ENCODE data around the gene DNER.

The DNER gene

DNA sequence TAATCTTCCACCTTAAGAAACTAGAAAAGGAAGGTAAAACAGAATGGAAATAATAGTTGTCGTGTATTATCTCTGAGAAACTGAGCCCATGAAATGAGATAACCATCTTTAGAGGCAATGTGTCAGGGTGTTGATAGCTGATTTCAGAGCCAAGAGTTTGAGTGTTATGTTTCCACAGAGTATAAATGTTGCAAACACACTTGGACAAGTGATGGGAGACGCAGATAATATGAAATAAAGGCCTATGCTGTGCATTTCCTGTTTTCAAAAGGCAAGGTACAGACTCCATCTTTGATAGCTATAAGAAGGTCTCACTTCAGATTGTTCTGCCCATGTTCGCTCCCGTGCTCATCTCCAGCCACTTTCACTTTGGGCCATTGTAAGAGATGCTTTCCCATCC lies 25.9 kb upstream of the DNER start:
- H3K4me3 ChIP-seq (ENCODE audit: low read depth, low read length): no peak overlapping the region
- no peak for DNase-seq (ENCODE audit: low read depth)
- TF ChIP-seq, protein P1, sequence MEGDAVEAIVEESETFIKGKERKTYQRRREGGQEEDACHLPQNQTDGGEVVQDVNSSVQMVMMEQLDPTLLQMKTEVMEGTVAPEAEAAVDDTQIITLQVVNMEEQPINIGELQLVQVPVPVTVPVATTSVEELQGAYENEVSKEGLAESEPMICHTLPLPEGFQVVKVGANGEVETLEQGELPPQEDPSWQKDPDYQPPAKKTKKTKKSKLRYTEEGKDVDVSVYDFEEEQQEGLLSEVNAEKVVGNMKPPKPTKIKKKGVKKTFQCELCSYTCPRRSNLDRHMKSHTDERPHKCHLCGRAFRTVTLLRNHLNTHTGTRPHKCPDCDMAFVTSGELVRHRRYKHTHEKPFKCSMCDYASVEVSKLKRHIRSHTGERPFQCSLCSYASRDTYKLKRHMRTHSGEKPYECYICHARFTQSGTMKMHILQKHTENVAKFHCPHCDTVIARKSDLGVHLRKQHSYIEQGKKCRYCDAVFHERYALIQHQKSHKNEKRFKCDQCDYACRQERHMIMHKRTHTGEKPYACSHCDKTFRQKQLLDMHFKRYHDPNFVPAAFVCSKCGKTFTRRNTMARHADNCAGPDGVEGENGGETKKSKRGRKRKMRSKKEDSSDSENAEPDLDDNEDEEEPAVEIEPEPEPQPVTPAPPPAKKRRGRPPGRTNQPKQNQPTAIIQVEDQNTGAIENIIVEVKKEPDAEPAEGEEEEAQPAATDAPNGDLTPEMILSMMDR (IDR thresholded peaks at IDR 0.05; ENCODE audit: control insufficient read depth, extremely low read depth, insufficient read depth): no peak

DNA sequence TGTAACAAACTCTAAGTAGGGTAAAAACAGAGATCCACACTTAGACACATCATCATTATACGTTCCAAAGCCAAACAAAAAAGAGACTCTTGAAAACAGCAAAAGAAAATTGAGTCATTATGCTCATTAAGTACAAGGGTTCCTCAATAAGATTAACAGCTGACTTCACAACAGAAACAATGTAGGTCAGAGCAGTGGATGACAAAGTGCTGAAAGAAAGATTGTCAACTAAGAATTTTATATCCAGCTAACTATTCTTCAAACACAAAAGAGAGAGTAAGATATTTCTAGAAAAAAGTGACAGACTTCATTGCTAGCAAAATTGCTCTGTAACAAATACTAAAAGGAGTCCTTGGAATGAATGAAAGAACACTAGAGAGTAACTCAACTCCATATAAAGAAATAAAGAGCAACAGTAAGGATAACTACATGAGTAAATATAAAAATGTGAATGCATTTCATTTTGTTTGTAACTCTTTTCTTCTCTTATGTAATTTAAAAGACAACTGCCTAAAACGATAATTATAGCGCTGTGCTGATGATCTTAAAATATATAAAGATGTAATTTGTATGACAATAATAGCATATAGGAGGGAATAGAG lies 23.8 kb upstream of the DNER start:
- TF ChIP-seq, protein P1 (IDR thresholded peaks at IDR 0.05; ENCODE audit: control insufficient read depth, extremely low read depth, insufficient read depth): no peak
- no peak overlapping the region for H3K4me3 ChIP-seq (ENCODE audit: low read depth, low read length)
- no peak for DNase-seq (ENCODE audit: low read depth)

DNA sequence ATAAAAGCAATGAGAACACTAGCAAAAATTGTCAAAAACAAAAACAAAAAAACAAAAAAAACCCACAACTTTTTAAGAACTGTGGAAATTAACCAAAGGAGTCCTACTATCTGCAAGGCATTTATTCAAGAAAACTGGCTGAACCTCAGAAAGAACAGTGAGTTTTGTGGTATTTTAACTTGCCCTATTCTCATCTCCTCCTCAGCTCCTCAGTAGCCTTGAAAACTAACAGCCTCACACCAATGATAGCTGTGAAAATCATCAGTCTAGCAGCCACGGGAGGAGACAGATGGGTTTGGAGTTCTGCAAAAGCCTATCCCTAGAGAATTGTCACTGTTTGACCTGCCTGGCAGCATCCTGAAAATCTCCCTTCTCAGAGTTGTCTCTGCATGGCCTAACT lies 20.1 kb upstream of the DNER start:
- no peak for DNase-seq (ENCODE audit: low read depth)
- H3K4me3 ChIP-seq (ENCODE audit: low read depth, low read length): no peak overlapping the region
- TF ChIP-seq, protein P1 (IDR thresholded peaks at IDR 0.05; ENCODE audit: control insufficient read depth, extremely low read depth, insufficient read depth): no peak

DNA sequence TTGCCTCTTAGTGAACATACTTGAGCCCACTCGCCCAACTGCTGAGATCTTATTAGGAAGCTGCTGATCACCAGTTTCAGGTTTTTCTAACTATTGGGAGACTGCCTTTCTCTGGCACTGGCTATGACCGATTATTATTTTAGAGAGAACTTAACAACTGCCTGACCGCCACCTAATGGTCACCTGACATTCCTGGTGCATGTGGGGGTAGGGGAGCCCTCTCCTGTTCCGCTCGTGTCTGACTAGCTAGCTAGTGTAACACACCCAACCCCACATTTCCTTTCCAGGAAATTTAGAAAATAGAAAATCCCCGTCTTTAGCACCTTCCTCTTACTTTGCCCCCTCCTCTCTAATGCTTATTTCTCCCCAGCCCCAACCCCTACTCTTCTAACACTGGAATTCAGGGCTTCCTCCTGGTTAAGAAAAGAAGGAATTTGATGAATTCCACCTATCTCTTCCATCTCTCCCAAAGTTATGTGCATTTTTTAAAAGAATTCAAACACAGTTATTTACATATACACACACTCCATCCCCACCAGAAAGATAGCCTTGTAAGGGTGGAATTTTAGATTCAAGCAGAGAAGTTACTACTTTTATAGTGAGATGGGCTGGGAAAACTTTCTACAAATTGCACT lies 19.4 kb upstream of the DNER start:
- DNase-seq (ENCODE audit: low read depth): no peak
- TF ChIP-seq, protein P1 (IDR thresholded peaks at IDR 0.05; ENCODE audit: control insufficient read depth, extremely low read depth, insufficient read depth): no peak

DNA sequence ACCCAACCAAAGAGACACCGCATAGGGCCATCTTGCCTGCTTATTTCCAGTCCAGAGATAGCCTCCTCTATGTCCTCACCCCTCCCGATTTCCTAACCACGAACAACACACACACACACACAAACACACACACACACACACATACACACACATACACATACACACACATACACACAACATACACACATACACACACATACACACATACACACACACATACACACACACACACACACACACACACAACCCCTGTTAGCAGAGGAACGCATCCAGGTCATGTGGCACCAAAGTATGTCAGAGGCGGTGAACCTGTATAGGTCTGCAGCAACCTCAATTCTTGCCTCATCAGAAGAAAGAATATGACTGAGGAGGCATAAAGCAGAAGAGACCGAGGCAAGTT lies 18.5 kb upstream of the DNER start:
- TF ChIP-seq, protein P1 (IDR thresholded peaks at IDR 0.05; ENCODE audit: control insufficient read depth, extremely low read depth, insufficient read depth): no peak
- no peak for DNase-seq (ENCODE audit: low read depth)
- no peak overlapping the region for H3K4me3 ChIP-seq (ENCODE audit: low read depth, low read length)

More for the DNA sequence above, 19.4 kb upstream of the DNER start:
- H3K4me3 ChIP-seq (ENCODE audit: low read depth, low read length): no peak overlapping the region

DNA sequence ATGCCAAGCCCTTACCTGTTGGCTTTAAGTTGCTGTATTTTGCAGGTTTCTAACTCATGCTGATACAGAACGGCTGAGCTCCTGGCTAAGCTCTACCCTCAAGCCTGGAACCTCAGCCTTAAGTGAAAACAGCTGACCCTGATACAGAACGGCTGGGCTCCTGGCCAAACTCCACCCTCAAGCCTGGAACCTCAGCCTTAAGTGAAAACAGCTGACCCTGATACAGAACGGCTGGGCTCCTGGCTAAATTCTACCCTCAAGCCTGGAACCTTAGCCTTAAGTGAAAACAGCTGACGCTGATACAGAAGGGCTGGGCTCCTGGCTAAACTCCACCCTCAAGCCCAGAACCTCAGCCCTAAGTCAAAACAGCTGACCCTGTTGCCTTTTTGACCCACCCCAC lies 17.6 kb upstream of the DNER start:
- DNase-seq (ENCODE audit: low read depth): no peak
- TF ChIP-seq, protein P1 (IDR thresholded peaks at IDR 0.05; ENCODE audit: control insufficient read depth, extremely low read depth, insufficient read depth): no peak
- H3K4me3 ChIP-seq (ENCODE audit: low read depth, low read length): no peak overlapping the region

DNA sequence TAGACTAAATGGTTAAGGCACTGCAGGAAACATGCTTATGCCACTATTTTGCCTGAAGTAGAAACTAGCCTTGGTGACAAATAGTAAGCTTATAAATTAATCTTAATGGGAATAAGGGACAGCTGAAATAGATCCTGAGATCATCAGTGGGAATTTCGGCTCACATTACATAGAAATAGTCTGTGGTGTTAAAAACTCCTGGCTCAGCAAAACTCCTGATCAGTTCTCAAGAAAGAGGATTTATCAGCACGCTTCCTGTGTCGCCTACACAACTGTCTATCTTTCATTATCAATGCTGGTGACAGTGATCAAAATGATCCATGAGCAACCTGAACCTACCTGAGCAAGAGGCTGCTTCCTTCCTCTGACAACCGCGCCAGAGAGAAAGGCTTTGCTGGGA lies 17.0 kb upstream of the DNER start:
- H3K4me3 ChIP-seq (ENCODE audit: low read depth, low read length): no peak overlapping the region
- TF ChIP-seq, protein P1 (IDR thresholded peaks at IDR 0.05; ENCODE audit: control insufficient read depth, extremely low read depth, insufficient read depth): no peak

More for the DNA sequence above, 17.0 kb upstream of the DNER start:
- DNase-seq (ENCODE audit: low read depth): no peak

All from LNCaP clone FGC (cell line).